Upper lobe of right lung (tissue), 1 donor: ENCODE measurements around the gene SMAD7. TPM values are rescaled to one million over a fixed set of nuclear protein-coding genes. Genes with fewer than 3 reads are reported as not detected.

Source experiments
- ATAC-seq: fragments of 200-7000 bp; cut with Tn5 transposase; one replicate; pipeline ENCODE4 v1.9.1; 2020; ENCODE audit warnings: mild to moderate bottlenecking, moderate library complexity
- DNase-seq: peaks from one replicate; pipeline ENCODE4 v3.0.0-alpha.2; 2020
- H3K27ac ChIP-seq: fragments of 200-600 bp; one replicate; pipeline ENCODE4 v1.8.0; 2022
- H3K27me3 ChIP-seq: fragments of 200-600 bp; one replicate; pipeline ENCODE4 v1.8.0; 2022; ENCODE audit warnings: mild to moderate bottlenecking
- H3K36me3 ChIP-seq: fragments of 200-600 bp; one replicate; pipeline ENCODE4 v1.8.0; 2022
- H3K4me1 ChIP-seq: fragments of 200-600 bp; one replicate; pipeline ENCODE4 v1.8.0; 2022
- H3K4me3 ChIP-seq: fragments of 200-600 bp; one replicate; pipeline ENCODE4 v1.8.0; 2022; ENCODE audit warnings: mild to moderate bottlenecking
- H3K9me3 ChIP-seq: fragments of 200-600 bp; one replicate; pipeline ENCODE4 v1.8.0; 2022
- intact Hi-C: fragments of 100-400 bp; cut with DNase I; formaldehyde crosslinking; loops from one replicate; pipeline ENCODE4 v1.11.0; 2022
- total RNA-seq: library from RNA; stranded (reverse); fragmentation: NEBNext Ultra II Directional; extraction: Animal tissue kit (Norgen Biotek cat#: 25700); gene quantifications from one replicate; pipeline ENCODE4 v1.2.1, GENCODE V29; 2021
- TF ChIP-seq, protein P1 (sequence below): fragments of 200-600 bp; IDR thresholded peaks from one replicate; pipeline ENCODE4 v1.8.0; 2022; ENCODE audit warnings: antibody characterized with exemption
- donor health status: DM: no; HTN: yes; CAD: no; lungs with severe emphysema.

The SMAD7 gene
- total RNA-seq, 1 donor from 2014 or later, result 68.9 TPM

- peak; percentile 57 for DNase-seq
- no peaks in the 10 kb centered on the region for H3K9me3 ChIP-seq
- peaks cover 91% of the 10 kb centered on the region for H3K4me1 ChIP-seq
Measured at GRCh38 chr18:48943736-48944527, 6.8 kb downstream of the SMAD7 start.

GRCh38 chr18:48943333-48943732 lies 7.4 kb downstream of the SMAD7 start:
- Histone ChIP-seq H3K4me3 (peak overlapping the region; percentile 83), H3K9me3 (no peaks in the 10 kb centered on the region), H3K27me3 (no peaks in the 10 kb centered on the region), H3K27ac (peak overlapping the region; percentile 59), H3K4me1 (peaks cover 97% of the 10 kb centered on the region), H3K36me3 (peaks cover 23% of the 10 kb centered on the region)
- ATAC-seq, result no peak
- intact Hi-C loops, result loop anchor here (10.0 kb wide), 1 partner anchor 269 kb away; no protein-coding TSS in a partner anchor
- TF ChIP-seq, protein P1, sequence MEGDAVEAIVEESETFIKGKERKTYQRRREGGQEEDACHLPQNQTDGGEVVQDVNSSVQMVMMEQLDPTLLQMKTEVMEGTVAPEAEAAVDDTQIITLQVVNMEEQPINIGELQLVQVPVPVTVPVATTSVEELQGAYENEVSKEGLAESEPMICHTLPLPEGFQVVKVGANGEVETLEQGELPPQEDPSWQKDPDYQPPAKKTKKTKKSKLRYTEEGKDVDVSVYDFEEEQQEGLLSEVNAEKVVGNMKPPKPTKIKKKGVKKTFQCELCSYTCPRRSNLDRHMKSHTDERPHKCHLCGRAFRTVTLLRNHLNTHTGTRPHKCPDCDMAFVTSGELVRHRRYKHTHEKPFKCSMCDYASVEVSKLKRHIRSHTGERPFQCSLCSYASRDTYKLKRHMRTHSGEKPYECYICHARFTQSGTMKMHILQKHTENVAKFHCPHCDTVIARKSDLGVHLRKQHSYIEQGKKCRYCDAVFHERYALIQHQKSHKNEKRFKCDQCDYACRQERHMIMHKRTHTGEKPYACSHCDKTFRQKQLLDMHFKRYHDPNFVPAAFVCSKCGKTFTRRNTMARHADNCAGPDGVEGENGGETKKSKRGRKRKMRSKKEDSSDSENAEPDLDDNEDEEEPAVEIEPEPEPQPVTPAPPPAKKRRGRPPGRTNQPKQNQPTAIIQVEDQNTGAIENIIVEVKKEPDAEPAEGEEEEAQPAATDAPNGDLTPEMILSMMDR, result no peak
- peak; percentile 39 for DNase-seq

More at GRCh38 chr18:48943736-48944527, 6.8 kb downstream of the SMAD7 start:
- TF ChIP-seq, protein P1, result no peak
- no peaks in the 10 kb centered on the region for H3K27me3 ChIP-seq
- no peak for ATAC-seq
- peaks cover 19% of the 10 kb centered on the region for H3K36me3 ChIP-seq
- peak overlapping the region; percentile 59 for H3K27ac ChIP-seq
- peak overlapping the region; percentile 83 for H3K4me3 ChIP-seq
- intact Hi-C loops, result loop anchor here (10.0 kb wide), 1 partner anchor 269 kb away; no protein-coding TSS in a partner anchor

- DNase-seq (peak; percentile 66), ATAC-seq (peak; percentile 53)
- intact Hi-C loops, result loop anchor here (10.0 kb wide), 1 partner anchor 268 kb away; no protein-coding TSS in a partner anchor
- Histone ChIP-seq H3K4me1 (peaks cover 98% of the 10 kb centered on the region), H3K4me3 (peak overlapping the region; percentile 83), H3K36me3 (peaks cover 25% of the 10 kb centered on the region), H3K27ac (peak overlapping the region; percentile 59), H3K9me3 (no peaks in the 10 kb centered on the region), H3K27me3 (no peaks in the 10 kb centered on the region)
- TF ChIP-seq, protein P1, result no peak
Measured at GRCh38 chr18:48942554-48943261, 8.1 kb downstream of the SMAD7 start.

DNA sequence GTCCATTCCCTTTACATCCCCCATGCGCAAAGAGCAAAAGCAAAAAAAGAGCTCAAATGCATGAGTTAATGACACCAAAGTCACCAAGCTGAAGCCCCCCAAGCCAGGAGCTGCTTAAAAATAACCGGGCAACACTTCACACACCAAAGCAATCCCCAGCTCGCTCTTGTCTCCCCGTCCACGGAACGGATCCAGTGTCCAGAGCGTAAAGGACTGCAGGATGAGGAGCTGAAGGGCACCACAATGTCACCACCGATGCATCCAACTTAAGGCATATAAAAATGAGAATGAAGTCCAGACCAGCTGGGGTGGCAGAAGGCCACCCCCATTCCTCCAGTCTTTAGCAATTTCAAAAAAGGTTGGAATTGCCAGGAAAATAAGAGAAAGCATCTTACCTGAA lies 8.7 kb downstream of the SMAD7 start:
- Histone ChIP-seq H3K27ac (peak overlapping the region; percentile 45), H3K4me3 (peak overlapping the region; percentile 83), H3K27me3 (no peaks in the 10 kb centered on the region), H3K9me3 (no peaks in the 10 kb centered on the region), H3K4me1 (peaks cover 96% of the 10 kb centered on the region), H3K36me3 (peaks cover 20% of the 10 kb centered on the region)
- TF ChIP-seq, protein P1, result no peak
- intact Hi-C loops, result loop anchor here (10.0 kb wide), 1 partner anchor 267 kb away; no protein-coding TSS in a partner anchor
- ATAC-seq (no peak), DNase-seq (peak; percentile 46)

- H3K36me3 ChIP-seq, result peaks cover 23% of the 10 kb centered on the region
- H3K4me3 ChIP-seq, result peak overlapping the region; percentile 14
- H3K27ac ChIP-seq, result peak overlapping the region; percentile 45
- peak; percentile 58 for DNase-seq
- TF ChIP-seq, protein P1, result no peak
- no peaks in the 10 kb centered on the region for H3K27me3 ChIP-seq
- H3K9me3 ChIP-seq, result no peaks in the 10 kb centered on the region
- H3K4me1 ChIP-seq, result peaks cover 95% of the 10 kb centered on the region
- ATAC-seq, result no peak
- intact Hi-C loops, result loop anchor here (10.0 kb wide), 1 partner anchor 267 kb away; no protein-coding TSS in a partner anchor
Measured at GRCh38 chr18:48941672-48942071, 9.1 kb downstream of the SMAD7 start.
